ENCODE data around the gene FAM163A.

Gene FAM163A

DNA sequence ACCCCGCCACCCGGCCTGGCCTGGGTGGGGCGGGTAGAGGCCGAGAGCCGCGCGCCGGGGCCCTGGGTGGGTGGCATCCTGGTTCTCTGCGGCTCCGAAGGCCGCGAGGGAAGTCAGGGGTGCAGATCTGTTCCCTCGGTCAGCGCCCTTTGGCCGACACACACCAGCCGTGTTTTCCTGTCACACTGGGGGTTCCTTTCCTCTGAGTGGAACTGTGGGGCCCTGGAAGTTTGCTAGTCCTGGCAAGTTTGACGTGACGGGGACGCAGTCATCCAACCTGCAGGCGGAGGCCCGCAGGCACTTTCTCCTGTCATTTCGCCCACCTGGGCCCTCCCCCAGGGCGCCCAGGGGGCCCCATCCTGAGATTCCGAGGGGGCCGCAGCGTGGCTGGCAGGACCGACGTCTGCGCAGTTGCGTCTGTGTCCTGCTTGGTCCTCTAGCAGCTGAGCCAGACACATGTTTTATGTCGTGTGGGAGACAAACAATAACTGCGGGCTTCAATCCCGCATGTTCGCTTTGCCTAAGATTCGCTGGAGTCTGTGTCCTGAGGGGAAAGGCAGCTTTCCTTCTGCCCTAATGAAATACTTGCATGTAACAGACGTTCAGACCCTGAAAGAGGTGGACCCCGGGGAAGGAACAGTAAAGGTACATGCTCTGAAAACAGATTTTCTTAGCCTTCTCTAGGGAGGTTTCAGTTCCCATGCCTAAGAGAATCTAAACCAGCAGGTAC is 1.5 kb downstream of the FAM163A start:
- no peak for TF ChIP-seq ZFX (IDR thresholded peaks at IDR 0.05)
- TF ChIP-seq, protein P1, sequence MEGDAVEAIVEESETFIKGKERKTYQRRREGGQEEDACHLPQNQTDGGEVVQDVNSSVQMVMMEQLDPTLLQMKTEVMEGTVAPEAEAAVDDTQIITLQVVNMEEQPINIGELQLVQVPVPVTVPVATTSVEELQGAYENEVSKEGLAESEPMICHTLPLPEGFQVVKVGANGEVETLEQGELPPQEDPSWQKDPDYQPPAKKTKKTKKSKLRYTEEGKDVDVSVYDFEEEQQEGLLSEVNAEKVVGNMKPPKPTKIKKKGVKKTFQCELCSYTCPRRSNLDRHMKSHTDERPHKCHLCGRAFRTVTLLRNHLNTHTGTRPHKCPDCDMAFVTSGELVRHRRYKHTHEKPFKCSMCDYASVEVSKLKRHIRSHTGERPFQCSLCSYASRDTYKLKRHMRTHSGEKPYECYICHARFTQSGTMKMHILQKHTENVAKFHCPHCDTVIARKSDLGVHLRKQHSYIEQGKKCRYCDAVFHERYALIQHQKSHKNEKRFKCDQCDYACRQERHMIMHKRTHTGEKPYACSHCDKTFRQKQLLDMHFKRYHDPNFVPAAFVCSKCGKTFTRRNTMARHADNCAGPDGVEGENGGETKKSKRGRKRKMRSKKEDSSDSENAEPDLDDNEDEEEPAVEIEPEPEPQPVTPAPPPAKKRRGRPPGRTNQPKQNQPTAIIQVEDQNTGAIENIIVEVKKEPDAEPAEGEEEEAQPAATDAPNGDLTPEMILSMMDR (conservative IDR thresholded peaks at IDR 0.05) = no peak
- H3K27ac ChIP-seq = no peak overlapping the region

DNA sequence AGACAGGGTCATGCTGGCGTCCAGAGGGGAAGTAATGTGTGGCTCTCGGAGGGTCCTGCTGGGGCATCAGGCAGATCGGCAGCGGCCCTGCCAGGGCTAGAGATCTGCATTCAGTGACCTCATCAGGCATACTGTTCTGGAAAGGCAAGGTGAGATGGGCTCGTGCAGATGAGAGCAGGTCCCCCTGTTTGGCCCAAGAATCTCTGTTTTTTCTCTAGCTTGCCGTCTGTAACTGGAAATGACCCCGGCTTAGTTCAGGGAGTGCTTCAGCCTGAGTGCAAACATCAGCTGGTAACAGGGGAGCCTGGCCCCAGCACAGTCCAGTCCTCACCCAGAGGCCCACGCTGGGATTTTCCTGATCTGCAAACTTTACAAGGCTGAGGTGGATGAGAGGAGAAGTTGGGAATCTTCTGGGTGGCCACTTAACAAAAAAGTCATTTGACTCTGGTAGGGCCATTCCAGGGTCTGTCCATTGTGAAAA is 2.1 kb downstream of the FAM163A start:
- H3K27ac ChIP-seq = no peak overlapping the region
- no peak for TF ChIP-seq ZFX (IDR thresholded peaks at IDR 0.05)
- TF ChIP-seq, protein P1 (conservative IDR thresholded peaks at IDR 0.05) = no peak

DNA sequence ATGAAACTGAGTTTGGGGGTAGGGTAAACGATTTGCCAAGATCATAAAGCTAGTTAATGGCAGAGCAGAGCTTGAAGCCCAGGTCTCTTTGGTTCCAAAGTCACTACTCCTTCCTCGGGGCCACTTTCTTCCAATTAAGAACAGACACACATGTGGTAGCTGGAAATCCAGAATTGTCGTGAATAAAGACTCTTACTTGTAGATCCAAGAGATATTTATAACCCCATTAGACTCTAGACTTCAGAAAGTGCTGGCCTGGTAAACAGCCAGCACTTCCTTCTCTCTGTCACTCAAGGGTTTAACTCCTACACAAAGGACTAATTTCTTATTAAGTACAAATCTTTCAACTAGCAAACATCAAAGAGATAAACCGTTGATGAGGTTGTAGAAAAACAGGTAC is 2.7 kb downstream of the FAM163A start:
- TF ChIP-seq, protein P1 (conservative IDR thresholded peaks at IDR 0.05) = no peak
- no peak for TF ChIP-seq ZFX (IDR thresholded peaks at IDR 0.05)
- H3K27ac ChIP-seq = no peak overlapping the region

DNA sequence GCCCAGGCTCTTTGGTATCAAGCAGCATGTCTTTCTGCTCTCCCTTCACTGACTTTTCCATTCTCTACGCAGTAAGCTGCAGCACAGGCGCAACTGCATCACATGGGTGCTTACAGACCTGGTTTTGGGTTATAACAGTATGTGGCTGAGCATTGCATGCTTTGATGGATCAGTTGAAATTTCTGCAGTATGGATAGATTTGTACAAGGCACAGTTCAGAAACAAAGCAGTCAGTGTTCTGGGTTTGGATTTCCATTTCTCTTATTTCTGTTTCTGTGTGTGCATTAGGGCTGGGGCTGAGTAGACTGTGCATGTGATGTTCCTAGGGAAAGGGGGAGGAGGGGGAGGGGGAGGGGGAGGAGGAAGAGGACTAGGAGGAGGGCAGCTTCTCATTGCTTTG is 4.5 kb downstream of the FAM163A start:
- H3K27ac ChIP-seq = no peak overlapping the region
- no peak for TF ChIP-seq ZFX (IDR thresholded peaks at IDR 0.05)
- TF ChIP-seq, protein P1 (conservative IDR thresholded peaks at IDR 0.05) = no peak

DNA sequence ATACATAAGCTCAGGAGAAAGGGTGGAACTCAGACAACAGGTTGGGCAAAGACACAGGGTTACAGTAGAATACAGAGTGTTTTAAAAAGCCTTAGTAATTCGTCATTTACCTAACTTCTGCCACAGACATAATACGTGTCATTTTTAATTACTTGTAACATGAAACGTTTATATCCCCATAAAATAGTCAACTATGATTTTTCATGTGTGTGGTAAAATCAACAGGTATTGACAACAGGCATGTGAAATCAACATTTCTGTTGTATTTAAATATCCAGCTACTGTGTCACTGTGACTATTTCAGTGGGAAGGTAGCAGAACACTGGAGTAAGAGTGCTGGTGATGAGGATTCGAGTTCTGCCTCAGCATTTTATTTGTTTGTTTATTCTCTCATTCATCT is 5.7 kb downstream of the FAM163A start:
- no peak for TF ChIP-seq ZFX (IDR thresholded peaks at IDR 0.05)
- TF ChIP-seq, protein P1 (conservative IDR thresholded peaks at IDR 0.05) = no peak
- H3K27ac ChIP-seq = no peak overlapping the region

DNA sequence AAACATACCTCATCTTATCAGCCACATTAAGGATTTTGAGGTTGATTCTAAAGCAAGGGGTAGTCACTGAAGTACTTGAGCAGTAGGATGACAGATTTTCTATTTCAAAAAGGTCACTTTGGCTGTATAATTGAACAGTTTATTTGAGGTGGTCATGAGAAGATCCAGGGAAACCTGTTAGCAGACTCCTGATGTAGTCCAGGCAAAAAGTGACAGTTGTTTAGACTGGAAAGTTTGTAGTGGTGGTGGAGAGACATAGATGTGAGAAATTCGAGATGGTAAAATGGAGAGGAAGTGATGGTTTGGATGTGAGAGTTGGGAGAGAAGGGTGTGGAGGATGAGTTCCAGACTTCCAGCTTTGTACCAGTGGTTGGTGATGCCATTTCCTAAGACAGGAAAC is 7.5 kb downstream of the FAM163A start:
- TF ChIP-seq, protein P1 (conservative IDR thresholded peaks at IDR 0.05) = no peak
- no peak for TF ChIP-seq ZFX (IDR thresholded peaks at IDR 0.05)
- H3K27ac ChIP-seq = no peak overlapping the region

DNA sequence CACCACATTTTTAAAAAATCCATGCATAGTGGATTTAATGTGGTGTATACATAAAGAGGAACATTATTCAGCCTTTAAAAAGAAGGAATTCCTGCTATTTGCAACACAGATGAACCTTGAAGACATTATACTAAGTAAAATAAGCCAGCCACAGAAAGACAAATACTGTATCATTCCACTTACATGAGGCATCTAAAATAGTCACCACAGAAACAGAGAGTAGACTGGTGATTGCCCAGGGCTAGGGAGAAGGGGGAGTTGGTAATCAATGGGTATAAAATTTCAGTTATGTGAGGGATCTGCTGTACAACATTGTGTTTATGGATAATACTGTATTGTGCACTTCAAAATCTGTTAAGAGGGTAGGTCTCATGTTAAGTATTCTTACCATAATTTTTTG is 10.0 kb downstream of the FAM163A start:
- TF ChIP-seq, protein P1 (conservative IDR thresholded peaks at IDR 0.05) = no peak
- no peak for TF ChIP-seq ZFX (IDR thresholded peaks at IDR 0.05)
- no peak overlapping the region for H3K27ac ChIP-seq
